ENCODE data around the gene FECH. TPM values are rescaled to one million over a fixed set of nuclear protein-coding genes. Genes with fewer than 3 reads are reported as not detected.

The FECH gene
- total and polyA plus RNA-seq, 2 donors (not counting 1 experiment from before 2014, with no cell fraction given): 5.8 to 10.4 TPM

DNA sequence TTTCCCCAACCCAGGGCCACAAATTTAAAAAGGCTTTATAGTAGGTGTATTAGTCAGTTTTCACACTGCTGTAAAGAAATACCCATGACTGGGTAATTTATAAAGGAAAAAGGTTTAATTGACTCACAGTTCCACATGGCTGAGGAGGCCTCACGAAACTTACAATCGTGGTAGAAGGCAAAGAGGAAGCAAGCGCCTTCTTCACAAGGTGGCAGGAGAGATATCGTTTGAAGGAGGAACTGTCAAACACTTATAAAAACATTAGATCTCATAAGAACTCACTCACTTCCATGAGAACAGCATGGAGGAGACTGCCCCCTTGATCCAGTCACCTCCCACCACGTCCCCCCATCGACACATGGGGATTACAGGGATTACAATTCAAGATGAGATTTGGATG is 70.4 kb downstream of the FECH start:
- H3K27me3 Mint-ChIP-seq: peaks cover 21% of the 10 kb centered on the region
- intact Hi-C loops (cut with micrococcal nuclease): no loop called here
- peaks cover 0 to 9% (median 2%) of the 10 kb centered on the region in 4 experiments for H3K27me3 ChIP-seq (replicated peaks in 1 of 4; ENCODE audit: control extremely low read depth in 1 of 4, control insufficient read depth in 3 of 4, insufficient read depth in 4 of 4, low read length in 3 of 4)
- TF ChIP-seq, protein P1, sequence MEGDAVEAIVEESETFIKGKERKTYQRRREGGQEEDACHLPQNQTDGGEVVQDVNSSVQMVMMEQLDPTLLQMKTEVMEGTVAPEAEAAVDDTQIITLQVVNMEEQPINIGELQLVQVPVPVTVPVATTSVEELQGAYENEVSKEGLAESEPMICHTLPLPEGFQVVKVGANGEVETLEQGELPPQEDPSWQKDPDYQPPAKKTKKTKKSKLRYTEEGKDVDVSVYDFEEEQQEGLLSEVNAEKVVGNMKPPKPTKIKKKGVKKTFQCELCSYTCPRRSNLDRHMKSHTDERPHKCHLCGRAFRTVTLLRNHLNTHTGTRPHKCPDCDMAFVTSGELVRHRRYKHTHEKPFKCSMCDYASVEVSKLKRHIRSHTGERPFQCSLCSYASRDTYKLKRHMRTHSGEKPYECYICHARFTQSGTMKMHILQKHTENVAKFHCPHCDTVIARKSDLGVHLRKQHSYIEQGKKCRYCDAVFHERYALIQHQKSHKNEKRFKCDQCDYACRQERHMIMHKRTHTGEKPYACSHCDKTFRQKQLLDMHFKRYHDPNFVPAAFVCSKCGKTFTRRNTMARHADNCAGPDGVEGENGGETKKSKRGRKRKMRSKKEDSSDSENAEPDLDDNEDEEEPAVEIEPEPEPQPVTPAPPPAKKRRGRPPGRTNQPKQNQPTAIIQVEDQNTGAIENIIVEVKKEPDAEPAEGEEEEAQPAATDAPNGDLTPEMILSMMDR (IDR thresholded peaks at IDR 0.05): no peak
- TF ChIP-seq EZH2 (IDR thresholded peaks at IDR 0.05; ENCODE audit: borderline replicate concordance, insufficient read depth, low read depth, low read length, poor library complexity, severe bottlenecking): no peak
- H4K20me1 ChIP-seq (ENCODE audit: control insufficient read depth, insufficient read depth, low read length, poor library complexity, severe bottlenecking): no peaks in the 10 kb centered on the region
- no peaks in the 10 kb centered on the region for H3K9me3 Mint-ChIP-seq (ENCODE audit: insufficient read depth)
- no peaks in the 10 kb centered on the region for H3K36me3 ChIP-seq (replicated peaks in 1 of 2; ENCODE audit: control extremely low read depth in 1 of 2, control insufficient read depth in 1 of 2, extremely low read depth in 1 of 2, insufficient read depth in 2 of 2, low read length in 1 of 2)
- H3K27ac ChIP-seq (ENCODE audit: low read length in 2 of 2): no peak overlapping the region
- H3K9me3 ChIP-seq (ENCODE audit: control extremely low read depth in 1 of 3, control insufficient read depth in 2 of 3, insufficient read depth in 1 of 3, low read length in 2 of 3): peaks cover 0 to 4% (median 0%) of the 10 kb centered on the region in 3 donors
- no peak overlapping the region for H3K27ac Mint-ChIP-seq
- ChIA-PET POLR2A (no interaction called here), CTCF (no interaction called here)
- WGBS (ENCODE audit: insufficient coverage): no CpG with 5 or more reads among the region's 6 CpGs
- no peak overlapping the region for H2AFZ ChIP-seq (ENCODE audit: insufficient read depth, low read depth, low read length, poor library complexity, severe bottlenecking)
- no peak overlapping the region for H3K4me2 ChIP-seq (replicated peaks; ENCODE audit: low read depth, low read length, poor library complexity, severe bottlenecking)
- DNase-seq (no peak), ATAC-seq (ENCODE audit: low read depth) (no peak)
- H3K4me1 Mint-ChIP-seq: no peaks in the 10 kb centered on the region
- no peak overlapping the region for H3K4me3 Mint-ChIP-seq
- no peaks in the 10 kb centered on the region for H3K4me1 ChIP-seq (ENCODE audit: control insufficient read depth in 2 of 2, insufficient read depth in 2 of 2, low read length in 2 of 2)
- H3K9ac ChIP-seq (ENCODE audit: low read length): no peak overlapping the region
- H3K79me2 ChIP-seq (ENCODE audit: control insufficient read depth, insufficient read depth, low read length): no peaks in the 10 kb centered on the region
- H3K4me3 ChIP-seq (ENCODE audit: control extremely low read depth in 1 of 5, extremely low read depth in 1 of 5, insufficient read depth in 1 of 5, low read depth in 2 of 5, low read length in 4 of 5): no peak overlapping the region

DNA sequence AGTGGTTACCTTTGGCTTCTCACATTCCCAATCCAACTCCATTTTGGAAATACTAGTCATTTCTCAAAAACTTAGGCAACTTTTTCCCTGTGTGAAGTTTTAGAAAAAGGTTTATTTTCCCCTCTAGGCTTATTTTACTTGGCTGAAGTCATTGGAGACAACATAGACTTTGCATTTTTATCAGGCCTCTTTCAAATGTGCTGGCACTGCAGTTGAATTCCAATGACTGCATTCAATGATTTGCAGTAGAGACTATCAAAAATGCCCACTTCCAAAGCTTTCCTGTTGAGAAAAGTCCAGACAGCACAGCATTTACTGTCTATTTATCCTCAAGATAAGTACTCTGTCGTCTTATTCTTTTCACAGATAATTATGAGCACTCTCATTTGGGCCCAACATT is 81.3 kb downstream of the FECH start:
- H3K27ac ChIP-seq (ENCODE audit: low read length in 2 of 2): no peak overlapping the region
- H4K20me1 ChIP-seq (ENCODE audit: control insufficient read depth, insufficient read depth, low read length, poor library complexity, severe bottlenecking): no peaks in the 10 kb centered on the region
- H2AFZ ChIP-seq (ENCODE audit: insufficient read depth, low read depth, low read length, poor library complexity, severe bottlenecking): no peak overlapping the region
- H3K4me3 Mint-ChIP-seq: no peak overlapping the region
- H3K79me2 ChIP-seq (ENCODE audit: control insufficient read depth, insufficient read depth, low read length): no peaks in the 10 kb centered on the region
- H3K4me2 ChIP-seq (replicated peaks; ENCODE audit: low read depth, low read length, poor library complexity, severe bottlenecking): no peak overlapping the region
- H3K4me1 ChIP-seq (ENCODE audit: control insufficient read depth in 2 of 2, insufficient read depth in 2 of 2, low read length in 2 of 2): no peaks in the 10 kb centered on the region
- H3K9me3 ChIP-seq (ENCODE audit: control extremely low read depth in 1 of 3, control insufficient read depth in 2 of 3, insufficient read depth in 1 of 3, low read length in 2 of 3): no peaks in the 10 kb centered on the region
- peaks cover 0 to 10% (median 5%) of the 10 kb centered on the region in 4 experiments for H3K27me3 ChIP-seq (replicated peaks in 1 of 4; ENCODE audit: control extremely low read depth in 1 of 4, control insufficient read depth in 3 of 4, insufficient read depth in 4 of 4, low read length in 3 of 4)
- ChIA-PET POLR2A (no interaction called here), CTCF (no interaction called here)
- intact Hi-C loops (cut with micrococcal nuclease): no loop called here
- H3K4me3 ChIP-seq (ENCODE audit: control extremely low read depth in 1 of 5, extremely low read depth in 1 of 5, insufficient read depth in 1 of 5, low read depth in 2 of 5, low read length in 4 of 5): no peak overlapping the region
- H3K27ac Mint-ChIP-seq: no peak overlapping the region
- no peak for DNase-seq
- H3K9me3 Mint-ChIP-seq (ENCODE audit: insufficient read depth): no peaks in the 10 kb centered on the region
- H3K27me3 Mint-ChIP-seq: peaks cover 51% of the 10 kb centered on the region
- no peaks in the 10 kb centered on the region for H3K4me1 Mint-ChIP-seq
- no peak overlapping the region for H3K9ac ChIP-seq (ENCODE audit: low read length)
- no peak for ATAC-seq (ENCODE audit: low read depth)
- 75% methylated on average over 1 of the region's 1 CpG for WGBS (ENCODE audit: insufficient coverage)
- no peak for TF ChIP-seq EZH2 (IDR thresholded peaks at IDR 0.05; ENCODE audit: borderline replicate concordance, insufficient read depth, low read depth, low read length, poor library complexity, severe bottlenecking)
- no peaks in the 10 kb centered on the region for H3K36me3 ChIP-seq (replicated peaks in 1 of 2; ENCODE audit: control extremely low read depth in 1 of 2, control insufficient read depth in 1 of 2, extremely low read depth in 1 of 2, insufficient read depth in 2 of 2, low read length in 1 of 2)

Measured in B cell (primary cell).